CD4-positive, CD25-positive, alpha-beta regulatory T cell (primary cell): Measurements from ENCODE around the gene CHRNB2. TPM values are rescaled to one million over a fixed set of nuclear protein-coding genes. Genes with fewer than 3 reads are reported as not detected.

Experiments
- ATAC-seq, 2 donors: fragments of 150-1000 bp; cut with Tn5 transposase; one replicate each; pipeline ENCODE4 v1.10.0; 2021; ENCODE audit warnings: low read depth in 2 of 2, moderate number of reproducible peaks in 2 of 2, moderate library complexity in 1 of 2
- DNase-seq, 3 donors: peaks; one replicate each; pipeline versions ENCODE4 v3.0.0 to v3.0.0-alpha.2; 2012 to 2022; ENCODE audit warnings: mixed read lengths in 1 of 3
- H3K27ac ChIP-seq: one replicate; pipeline ENCODE4 v1.7.0; 2013; ENCODE audit warnings: mild to moderate bottlenecking, low read length; ENCODE audit not compliant: insufficient read depth, poor library complexity, severe bottlenecking
- H3K27me3 ChIP-seq: one replicate; pipeline ENCODE4 v1.7.0; 2013; ENCODE audit warnings: low read length; ENCODE audit not compliant: control insufficient read depth, insufficient read depth
- H3K36me3 ChIP-seq: one replicate; pipeline ENCODE4 v1.7.0; 2013; ENCODE audit warnings: mild to moderate bottlenecking, low read length, moderate library complexity; ENCODE audit not compliant: control insufficient read depth, insufficient read depth
- H3K4me1 ChIP-seq: 2 replicates; pipeline ENCODE4 v1.7.0; 2013; ENCODE audit warnings: mild to moderate bottlenecking, low read length; ENCODE audit not compliant: insufficient read depth, control insufficient read depth, poor library complexity, severe bottlenecking
- H3K4me3 ChIP-seq: one replicate; pipeline ENCODE4 v1.7.0; 2013; ENCODE audit warnings: low read depth, mild to moderate bottlenecking, low read length, moderate library complexity
- H3K9me3 ChIP-seq, 2 experiments: 1 replicate in 1 of 2; 2 replicates in 1 of 2; pipeline ENCODE4 v1.7.0; 2013; ENCODE audit warnings: low read length in 2 of 2, mild to moderate bottlenecking in 1 of 2, moderate library complexity in 1 of 2; ENCODE audit not compliant: control insufficient read depth in 2 of 2
- H3K27ac Mint-ChIP-seq, 3 donors: one replicate each; pipeline ENCODE4 v1.8.0; 2020 to 2022; ENCODE audit warnings: mild to moderate bottlenecking in 3 of 3, mixed read lengths in 3 of 3, moderate library complexity in 2 of 3
- H3K27me3 Mint-ChIP-seq: one replicate; pipeline ENCODE4 v1.8.0; 2022; ENCODE audit warnings: mild to moderate bottlenecking, mixed read lengths
- H3K36me3 Mint-ChIP-seq: one replicate; pipeline ENCODE4 v1.8.0; 2020; ENCODE audit warnings: mixed read lengths
- H3K4me1 Mint-ChIP-seq, 4 donors: one replicate each; pipeline ENCODE4 v1.8.0; 2020 to 2022; ENCODE audit warnings: mixed read lengths in 4 of 4, mild to moderate bottlenecking in 1 of 4
- H3K4me3 Mint-ChIP-seq, 4 donors: one replicate each; pipeline ENCODE4 v1.8.0; 2020 to 2022; ENCODE audit warnings: mild to moderate bottlenecking in 4 of 4, mixed read lengths in 4 of 4, moderate library complexity in 3 of 4
- H3K9me3 Mint-ChIP-seq, 7 donors: one replicate each; pipeline ENCODE4 v1.8.0; 2020 to 2022; ENCODE audit warnings: mixed read lengths in 7 of 7, mild to moderate bottlenecking in 3 of 7, moderate library complexity in 2 of 7
- polyA plus RNA-seq, 4 donors: library from polyadenylated mRNA; unstranded; fragments of 300-500 nt; fragmentation: Illumina TruSeq; gene quantifications; one replicate each; pipeline ENCODE4 v1.2.3, GENCODE V29; 2021
- total RNA-seq: library from RNA; stranded (reverse); gene quantifications from one replicate; pipeline ENCODE4 v1.2.3, GENCODE V29; 2022

Gene CHRNB2
- total and polyA plus RNA-seq, 5 donors from 2014 or later: not detected

DNA sequence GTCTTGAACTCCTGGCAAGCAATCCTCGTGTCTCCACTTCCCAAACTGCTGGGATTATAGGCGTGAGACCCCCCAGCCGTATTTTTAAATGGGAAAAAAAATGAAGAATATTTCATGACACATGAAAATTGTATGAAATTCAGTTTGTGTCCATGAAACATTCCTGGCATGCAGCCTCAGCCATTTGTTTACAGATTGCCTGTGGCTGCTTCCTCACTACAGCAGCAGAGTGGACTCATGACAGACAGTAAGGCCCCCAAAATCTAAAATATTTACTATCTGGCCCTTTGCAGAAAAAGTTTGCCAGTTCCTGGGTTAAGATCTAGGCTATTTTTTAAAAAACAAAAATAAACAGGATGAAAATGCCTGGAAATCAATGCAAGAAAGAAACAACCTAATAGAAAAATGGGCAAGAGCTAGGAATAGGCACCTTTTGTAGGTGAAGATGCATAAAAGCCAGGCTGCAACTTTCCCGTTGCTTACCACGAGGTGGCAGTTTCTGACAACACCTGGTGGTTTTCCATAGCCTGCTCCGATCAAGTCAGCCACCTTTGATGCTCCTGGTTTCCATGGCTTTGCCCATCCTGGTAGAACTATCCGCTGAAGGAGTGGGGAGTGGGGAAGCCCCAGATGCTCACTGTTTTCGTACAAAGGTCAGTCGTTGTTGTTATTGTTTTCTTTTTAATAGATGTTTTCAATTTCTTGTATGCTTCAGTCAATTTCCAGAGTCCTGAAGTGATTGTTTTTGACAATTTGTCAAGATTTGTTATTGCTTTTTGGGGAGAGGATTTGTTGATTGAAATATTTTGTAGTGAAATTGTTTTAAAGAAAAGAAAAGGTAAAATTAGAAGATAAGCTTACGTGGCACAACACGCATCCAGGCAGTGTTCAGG lies 33.4 kb upstream of the CHRNB2 start:
- Mint-ChIP-seq H3K4me1 (no peaks in the 10 kb centered on the region), H3K9me3 (no peaks in the 10 kb centered on the region), H3K27me3 (peaks cover 17% of the 10 kb centered on the region), H3K27ac (no peak overlapping the region), H3K36me3 (no peaks in the 10 kb centered on the region), H3K4me3 (no peak overlapping the region)
- no peaks in the 10 kb centered on the region for H3K36me3 ChIP-seq
- no peak overlapping the region for H3K4me3 ChIP-seq
- no peak overlapping the region for H3K27ac ChIP-seq
- ATAC-seq (no peak), DNase-seq (no peak)
- no peaks in the 10 kb centered on the region for H3K9me3 ChIP-seq
- H3K27me3 ChIP-seq: peaks cover 2% of the 10 kb centered on the region
- no peaks in the 10 kb centered on the region for H3K4me1 ChIP-seq

- Mint-ChIP-seq H3K9me3 (no peaks in the 10 kb centered on the region), H3K27ac (no peak overlapping the region), H3K4me3 (no peak overlapping the region), H3K36me3 (no peaks in the 10 kb centered on the region), H3K27me3 (peaks cover 26% of the 10 kb centered on the region), H3K4me1 (no peaks in the 10 kb centered on the region)
- H3K4me3 ChIP-seq: no peak overlapping the region
- ATAC-seq (no peak), DNase-seq (no peak)
- H3K27me3 ChIP-seq: peaks cover 2% of the 10 kb centered on the region
- no peaks in the 10 kb centered on the region for H3K9me3 ChIP-seq
- H3K36me3 ChIP-seq: no peaks in the 10 kb centered on the region
- no peak overlapping the region for H3K27ac ChIP-seq
- H3K4me1 ChIP-seq: no peaks in the 10 kb centered on the region
These were observed 31.0 kb upstream of the CHRNB2 start for GRCh38 chr1:154536570-154536969.

GRCh38 chr1:154539486-154540483 lies 27.8 kb upstream of the CHRNB2 start:
- no peaks in the 10 kb centered on the region for H3K36me3 Mint-ChIP-seq
- no peak overlapping the region for H3K4me3 ChIP-seq
- DNase-seq (no peak), ATAC-seq (no peak)
- H3K4me3 Mint-ChIP-seq: no peak overlapping the region
- H3K4me1 ChIP-seq: no peaks in the 10 kb centered on the region
- peaks cover under 1% of the 10 kb centered on the region for H3K27me3 ChIP-seq
- no peak overlapping the region for H3K27ac Mint-ChIP-seq
- H3K36me3 ChIP-seq: no peaks in the 10 kb centered on the region
- H3K9me3 ChIP-seq: no peaks in the 10 kb centered on the region
- peaks cover 0 to 3% (median 0%) of the 10 kb centered on the region in 4 donors for H3K4me1 Mint-ChIP-seq
- H3K9me3 Mint-ChIP-seq: no peaks in the 10 kb centered on the region
- H3K27me3 Mint-ChIP-seq: peaks cover 30% of the 10 kb centered on the region
- no peak overlapping the region for H3K27ac ChIP-seq

DNA sequence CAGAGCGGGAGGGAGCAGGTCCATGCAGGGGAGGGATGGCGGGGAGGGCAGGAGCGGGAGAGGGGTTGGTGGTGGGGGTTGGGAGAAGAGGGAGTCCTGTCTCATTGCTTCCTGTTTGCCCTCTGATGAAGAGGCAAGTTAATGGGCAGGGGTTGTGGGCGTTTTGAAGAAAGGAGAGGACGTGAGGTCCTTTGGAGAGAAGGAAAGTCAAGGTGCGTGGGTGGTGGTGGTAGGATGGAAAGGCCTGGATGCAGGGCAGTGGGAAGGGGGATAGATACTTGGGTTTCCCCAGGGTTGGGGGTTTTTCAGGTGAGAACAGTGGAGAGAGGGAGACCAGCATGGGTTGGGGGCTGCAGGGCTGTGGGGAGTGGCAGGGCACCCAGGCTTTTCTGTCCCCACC lies 26.3 kb upstream of the CHRNB2 start:
- Mint-ChIP-seq H3K4me1 (peaks cover 0 to 3% (median 0%) of the 10 kb centered on the region in 4 donors), H3K27ac (no peak overlapping the region), H3K4me3 (no peak overlapping the region), H3K9me3 (no peaks in the 10 kb centered on the region), H3K27me3 (peaks cover 19% of the 10 kb centered on the region), H3K36me3 (no peaks in the 10 kb centered on the region)
- Histone ChIP-seq H3K36me3 (no peaks in the 10 kb centered on the region), H3K27ac (no peak overlapping the region), H3K27me3 (no peaks in the 10 kb centered on the region), H3K9me3 (no peaks in the 10 kb centered on the region), H3K4me1 (no peaks in the 10 kb centered on the region), H3K4me3 (no peak overlapping the region)
- ATAC-seq: no peak
- DNase-seq: no peak

GRCh38 chr1:154546264-154547063 lies 21.1 kb upstream of the CHRNB2 start:
- Mint-ChIP-seq H3K9me3 (no peaks in the 10 kb centered on the region), H3K27me3 (peaks cover 4% of the 10 kb centered on the region), H3K36me3 (peaks cover 19% of the 10 kb centered on the region), H3K27ac (peak overlapping the region in 1 of 3 donors; percentile 65), H3K4me3 (no peak overlapping the region), H3K4me1 (peaks cover 5 to 30% (median 12%) of the 10 kb centered on the region in 4 donors)
- peak; percentile 62 to 69 for ATAC-seq
- DNase-seq: peak; percentile 16 to 62 (median 41)
- Histone ChIP-seq H3K4me3 (no peak overlapping the region), H3K9me3 (no peaks in the 10 kb centered on the region), H3K36me3 (peaks cover 31% of the 10 kb centered on the region), H3K27me3 (no peaks in the 10 kb centered on the region), H3K4me1 (no peaks in the 10 kb centered on the region), H3K27ac (no peak overlapping the region)

GRCh38 chr1:154547105-154547732 lies 20.4 kb upstream of the CHRNB2 start:
- Mint-ChIP-seq H3K4me3 (no peak overlapping the region), H3K9me3 (no peaks in the 10 kb centered on the region), H3K27ac (peak overlapping the region in 2 of 3 donors; percentile 31 to 69), H3K4me1 (peaks cover 5 to 28% (median 12%) of the 10 kb centered on the region in 4 donors), H3K36me3 (peaks cover 19% of the 10 kb centered on the region), H3K27me3 (peaks cover 4% of the 10 kb centered on the region)
- H3K27ac ChIP-seq: no peak overlapping the region
- H3K27me3 ChIP-seq: no peaks in the 10 kb centered on the region
- no peak for DNase-seq
- no peaks in the 10 kb centered on the region for H3K4me1 ChIP-seq
- no peak overlapping the region for H3K4me3 ChIP-seq
- peaks cover 38% of the 10 kb centered on the region for H3K36me3 ChIP-seq
- ATAC-seq: no peak
- no peaks in the 10 kb centered on the region for H3K9me3 ChIP-seq

DNA sequence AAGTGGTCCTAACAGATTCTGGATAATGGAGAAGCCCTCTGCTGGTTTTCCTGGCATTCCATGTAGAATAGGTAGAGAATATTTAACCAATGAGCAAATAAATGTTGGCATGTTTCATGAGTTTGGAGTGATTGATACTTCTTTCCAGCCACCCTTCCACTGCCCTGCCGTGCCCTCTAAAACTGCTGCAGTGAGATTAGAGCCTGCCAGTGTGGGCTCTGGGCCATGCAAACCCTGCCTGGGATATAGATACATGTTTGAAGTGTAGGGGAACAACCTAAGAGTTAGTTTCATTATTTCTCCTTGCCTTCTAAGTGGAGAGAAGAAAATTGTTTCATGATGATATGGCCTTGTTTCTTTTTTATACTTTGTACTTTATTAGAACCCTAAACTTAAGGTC lies 19.6 kb upstream of the CHRNB2 start:
- ATAC-seq (no peak), DNase-seq (no peak)
- peaks cover 24% of the 10 kb centered on the region for H3K36me3 Mint-ChIP-seq
- no peaks in the 10 kb centered on the region for H3K4me1 ChIP-seq
- H3K27ac Mint-ChIP-seq: peak overlapping the region in 1 of 3 donors; percentile 31
- H3K27me3 ChIP-seq: no peaks in the 10 kb centered on the region
- H3K36me3 ChIP-seq: peaks cover 46% of the 10 kb centered on the region
- H3K4me1 Mint-ChIP-seq: peaks cover 5 to 28% (median 12%) of the 10 kb centered on the region in 4 donors
- H3K4me3 ChIP-seq: no peak overlapping the region
- no peaks in the 10 kb centered on the region for H3K9me3 ChIP-seq
- no peaks in the 10 kb centered on the region for H3K9me3 Mint-ChIP-seq
- H3K27me3 Mint-ChIP-seq: peaks cover 4% of the 10 kb centered on the region
- H3K27ac ChIP-seq: no peak overlapping the region
- H3K4me3 Mint-ChIP-seq: no peak overlapping the region
